GM12878 (cell line): ENCODE measurements around the gene NOCT. TPM values are rescaled to one million over a fixed set of nuclear protein-coding genes. Genes with fewer than 3 reads are reported as not detected.

ENCODE experiments used
- BACH1 ChIP-seq: fragments of 450-650 bp; IDR thresholded peaks from 2 replicates; pipeline ENCODE4 v1.6.1; 2017; ENCODE audit warnings: mild to moderate bottlenecking, borderline replicate concordance
- BHLHE40 ChIP-seq, 2 experiments: fragments of 450-650 bp in 1 of 2; IDR thresholded peaks; 2 replicates each; pipeline ENCODE4 v1.6.1; 2011 to 2017; ENCODE audit warnings: low read depth in 2 of 2, borderline replicate concordance in 1 of 2, improper control_type of control experiment in 1 of 2, low read length in 1 of 2, mild to moderate bottlenecking in 1 of 2
- CHD4 ChIP-seq: fragments of 200-600 bp; sonication (generic); IDR thresholded peaks from 2 replicates; pipeline ENCODE4 v1.6.1; 2016; ENCODE audit warnings: mild to moderate bottlenecking
- FOS ChIP-seq: IDR thresholded peaks from 3 replicates; pipeline ENCODE4 v1.6.1; 2011; ENCODE audit warnings: borderline replicate concordance; ENCODE audit not compliant: insufficient read length; ENCODE audit errors: extremely low read depth
- GATAD2B ChIP-seq: fragments of 450-650 bp; conservative IDR thresholded peaks from 2 replicates; pipeline ENCODE4 v1.6.1; 2017; ENCODE audit warnings: low read depth, mild to moderate bottlenecking, moderate library complexity
- POLR2A ChIP-seq: IDR thresholded peaks from 2 replicates; pipeline ENCODE4 v1.6.1; 2011; ENCODE audit warnings: low read depth, mild to moderate bottlenecking, low read length
- RELA ChIP-seq: fragments of 450-650 bp; IDR thresholded peaks from 2 replicates; pipeline ENCODE4 v1.8.0; 2014; ENCODE audit warnings: borderline replicate concordance; ENCODE audit not compliant: partially characterized antibody
- RFX5 ChIP-seq: IDR thresholded peaks from 2 replicates; pipeline ENCODE4 v1.6.1; 2011; ENCODE audit warnings: low read depth, low read length, improper control_type of control experiment
- SMAD1 ChIP-seq: fragments of 450-650 bp; IDR thresholded peaks from 2 replicates; pipeline ENCODE4 v1.6.1; 2018; ENCODE audit warnings: mild to moderate bottlenecking, low read depth; ENCODE audit not compliant: partially characterized antibody
- TCF3 ChIP-seq: IDR thresholded peaks from 2 replicates; pipeline ENCODE4 v1.6.1; 2012; ENCODE audit warnings: low read depth, mild to moderate bottlenecking, low read length, borderline replicate concordance; ENCODE audit not compliant: insufficient read depth
- ZNF384 ChIP-seq: IDR thresholded peaks from 2 replicates; pipeline ENCODE4 v1.6.1; 2012; ENCODE audit warnings: low read depth, mild to moderate bottlenecking, low read length, improper control_type of control experiment, borderline replicate concordance
- ZSCAN29 ChIP-seq: fragments of 450-650 bp; IDR thresholded peaks from 2 replicates; pipeline ENCODE4 v1.6.1; 2017; ENCODE audit warnings: mild to moderate bottlenecking, moderate library complexity
- polyA plus RNA-seq, 11 experiments: library from polyadenylated mRNA; depleted of rRNA in 4 of 11; unstranded in 6 of 11; stranded (reverse) in 5 of 11; fragments of >200 nt; fragmentation: Nextera tagmentation in 4 of 11; fragmentation: Illumina TruSeq in 1 of 11; extraction: Ambion mirVana in 4 of 11; extraction: Trizol in 1 of 11; gene quantifications; 1 replicate in 1 of 11; 2 replicates in 10 of 11; pipeline versions ENCODE4 v1.2.1 to v1.2.3, GENCODE V29; 2011 to 2016; ENCODE audit warnings: inconsistent platforms in 2 of 11, missing spikeins in 2 of 11, low read depth in 1 of 11
- total RNA-seq, 4 experiments: library from RNA; depleted of rRNA in 3 of 4; stranded (reverse); fragments of >200 nt in 3 of 4; fragmentation: Illumina TruSeq in 1 of 4; extraction: Trizol in 1 of 4; gene quantifications; 2 replicates each; pipeline versions ENCODE4 v1.2.1 to v1.2.3, GENCODE V29; 2013 to 2021
- TF ChIP-seq, protein P1 (sequence below): fragments of 450-650 bp; IDR thresholded peaks from 2 replicates; pipeline ENCODE4 v1.6.1; 2017; ENCODE audit warnings: mild to moderate bottlenecking, moderate library complexity
- TF ChIP-seq, protein P2 (sequence below): fragments of 450-650 bp; conservative IDR thresholded peaks from 2 replicates; pipeline ENCODE4 v1.6.1; 2017; ENCODE audit warnings: mild to moderate bottlenecking, moderate library complexity
- TF ChIP-seq, protein P3 (sequence below): fragments of 450-650 bp; IDR thresholded peaks from 2 replicates; pipeline ENCODE4 v1.6.1; 2018; ENCODE audit warnings: mild to moderate bottlenecking, low read depth, moderate library complexity; ENCODE audit not compliant: partially characterized antibody
- TF ChIP-seq, protein P4 (sequence below): fragments of 450-650 bp; IDR thresholded peaks from 2 replicates; pipeline ENCODE4 v1.6.1; 2017; ENCODE audit warnings: mild to moderate bottlenecking, moderate library complexity

Gene NOCT
- total and polyA plus RNA-seq, 10 of the 15 experiments (the other 5 are each of a cell fraction or from before 2014, with no cell fraction given), result 1.4 to 17.6 (median 8.1) TPM

DNA sequence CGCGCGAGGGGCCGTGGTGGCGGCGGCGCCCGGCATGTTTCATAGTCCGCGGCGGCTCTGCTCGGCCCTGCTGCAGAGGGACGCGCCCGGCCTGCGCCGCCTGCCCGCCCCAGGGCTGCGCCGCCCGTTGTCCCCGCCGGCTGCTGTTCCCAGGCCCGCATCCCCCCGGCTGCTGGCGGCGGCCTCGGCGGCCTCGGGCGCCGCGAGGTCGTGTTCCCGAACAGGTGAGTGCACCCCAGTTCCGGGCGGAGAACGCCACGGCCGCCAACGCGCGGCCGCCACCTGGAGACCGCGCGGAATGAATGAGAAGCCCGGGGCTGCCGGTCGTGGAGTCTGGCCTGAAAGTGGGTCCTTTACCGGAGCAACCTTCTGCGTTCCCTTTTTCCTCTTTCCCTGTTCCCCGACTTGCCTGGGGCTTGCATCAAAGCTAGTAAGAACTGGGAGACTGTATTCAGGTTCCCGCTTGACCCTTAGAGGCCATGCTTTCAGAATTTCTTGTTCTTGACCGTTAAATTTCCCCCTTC is 429 bp downstream of the NOCT start (continued):
- TF ChIP-seq, protein P1, sequence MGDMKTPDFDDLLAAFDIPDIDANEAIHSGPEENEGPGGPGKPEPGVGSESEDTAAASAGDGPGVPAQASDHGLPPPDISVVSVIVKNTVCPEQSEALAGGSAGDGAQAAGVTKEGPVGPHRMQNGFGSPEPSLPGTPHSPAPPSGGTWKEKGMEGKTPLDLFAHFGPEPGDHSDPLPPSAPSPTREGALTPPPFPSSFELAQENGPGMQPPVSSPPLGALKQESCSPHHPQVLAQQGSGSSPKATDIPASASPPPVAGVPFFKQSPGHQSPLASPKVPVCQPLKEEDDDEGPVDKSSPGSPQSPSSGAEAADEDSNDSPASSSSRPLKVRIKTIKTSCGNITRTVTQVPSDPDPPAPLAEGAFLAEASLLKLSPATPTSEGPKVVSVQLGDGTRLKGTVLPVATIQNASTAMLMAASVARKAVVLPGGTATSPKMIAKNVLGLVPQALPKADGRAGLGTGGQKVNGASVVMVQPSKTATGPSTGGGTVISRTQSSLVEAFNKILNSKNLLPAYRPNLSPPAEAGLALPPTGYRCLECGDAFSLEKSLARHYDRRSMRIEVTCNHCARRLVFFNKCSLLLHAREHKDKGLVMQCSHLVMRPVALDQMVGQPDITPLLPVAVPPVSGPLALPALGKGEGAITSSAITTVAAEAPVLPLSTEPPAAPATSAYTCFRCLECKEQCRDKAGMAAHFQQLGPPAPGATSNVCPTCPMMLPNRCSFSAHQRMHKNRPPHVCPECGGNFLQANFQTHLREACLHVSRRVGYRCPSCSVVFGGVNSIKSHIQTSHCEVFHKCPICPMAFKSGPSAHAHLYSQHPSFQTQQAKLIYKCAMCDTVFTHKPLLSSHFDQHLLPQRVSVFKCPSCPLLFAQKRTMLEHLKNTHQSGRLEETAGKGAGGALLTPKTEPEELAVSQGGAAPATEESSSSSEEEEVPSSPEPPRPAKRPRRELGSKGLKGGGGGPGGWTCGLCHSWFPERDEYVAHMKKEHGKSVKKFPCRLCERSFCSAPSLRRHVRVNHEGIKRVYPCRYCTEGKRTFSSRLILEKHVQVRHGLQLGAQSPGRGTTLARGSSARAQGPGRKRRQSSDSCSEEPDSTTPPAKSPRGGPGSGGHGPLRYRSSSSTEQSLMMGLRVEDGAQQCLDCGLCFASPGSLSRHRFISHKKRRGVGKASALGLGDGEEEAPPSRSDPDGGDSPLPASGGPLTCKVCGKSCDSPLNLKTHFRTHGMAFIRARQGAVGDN, result peak; percentile 84
- TF ChIP-seq, protein P2, sequence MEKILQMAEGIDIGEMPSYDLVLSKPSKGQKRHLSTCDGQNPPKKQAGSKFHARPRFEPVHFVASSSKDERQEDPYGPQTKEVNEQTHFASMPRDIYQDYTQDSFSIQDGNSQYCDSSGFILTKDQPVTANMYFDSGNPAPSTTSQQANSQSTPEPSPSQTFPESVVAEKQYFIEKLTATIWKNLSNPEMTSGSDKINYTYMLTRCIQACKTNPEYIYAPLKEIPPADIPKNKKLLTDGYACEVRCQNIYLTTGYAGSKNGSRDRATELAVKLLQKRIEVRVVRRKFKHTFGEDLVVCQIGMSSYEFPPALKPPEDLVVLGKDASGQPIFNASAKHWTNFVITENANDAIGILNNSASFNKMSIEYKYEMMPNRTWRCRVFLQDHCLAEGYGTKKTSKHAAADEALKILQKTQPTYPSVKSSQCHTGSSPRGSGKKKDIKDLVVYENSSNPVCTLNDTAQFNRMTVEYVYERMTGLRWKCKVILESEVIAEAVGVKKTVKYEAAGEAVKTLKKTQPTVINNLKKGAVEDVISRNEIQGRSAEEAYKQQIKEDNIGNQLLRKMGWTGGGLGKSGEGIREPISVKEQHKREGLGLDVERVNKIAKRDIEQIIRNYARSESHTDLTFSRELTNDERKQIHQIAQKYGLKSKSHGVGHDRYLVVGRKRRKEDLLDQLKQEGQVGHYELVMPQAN, result peak; percentile 85
- TF ChIP-seq CHD4 (no peak), RFX5 (no peak), FOS (no peak), SMAD1 (no peak), ZNF384 (no peak), RELA (no peak), POLR2A (no peak; the same call in 1 of the 2 replicates), ZSCAN29 (0 out of 2 replicates have a peak, but pooled peaks have one; percentile 46), BHLHE40 (IDR thresholded peaks at IDR 0.05; ENCODE audit: borderline replicate concordance in 1 of 2, low read depth in 2 of 2, low read length in 1 of 2) (no peak), GATAD2B (peak; percentile 98), BACH1 (peak; percentile 93), TCF3 (no peak)
- TF ChIP-seq, protein P3, sequence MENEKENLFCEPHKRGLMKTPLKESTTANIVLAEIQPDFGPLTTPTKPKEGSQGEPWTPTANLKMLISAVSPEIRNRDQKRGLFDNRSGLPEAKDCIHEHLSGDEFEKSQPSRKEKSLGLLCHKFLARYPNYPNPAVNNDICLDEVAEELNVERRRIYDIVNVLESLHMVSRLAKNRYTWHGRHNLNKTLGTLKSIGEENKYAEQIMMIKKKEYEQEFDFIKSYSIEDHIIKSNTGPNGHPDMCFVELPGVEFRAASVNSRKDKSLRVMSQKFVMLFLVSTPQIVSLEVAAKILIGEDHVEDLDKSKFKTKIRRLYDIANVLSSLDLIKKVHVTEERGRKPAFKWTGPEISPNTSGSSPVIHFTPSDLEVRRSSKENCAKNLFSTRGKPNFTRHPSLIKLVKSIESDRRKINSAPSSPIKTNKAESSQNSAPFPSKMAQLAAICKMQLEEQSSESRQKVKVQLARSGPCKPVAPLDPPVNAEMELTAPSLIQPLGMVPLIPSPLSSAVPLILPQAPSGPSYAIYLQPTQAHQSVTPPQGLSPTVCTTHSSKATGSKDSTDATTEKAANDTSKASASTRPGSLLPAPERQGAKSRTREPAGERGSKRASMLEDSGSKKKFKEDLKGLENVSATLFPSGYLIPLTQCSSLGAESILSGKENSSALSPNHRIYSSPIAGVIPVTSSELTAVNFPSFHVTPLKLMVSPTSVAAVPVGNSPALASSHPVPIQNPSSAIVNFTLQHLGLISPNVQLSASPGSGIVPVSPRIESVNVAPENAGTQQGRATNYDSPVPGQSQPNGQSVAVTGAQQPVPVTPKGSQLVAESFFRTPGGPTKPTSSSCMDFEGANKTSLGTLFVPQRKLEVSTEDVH, result no peak
- TF ChIP-seq, protein P4, sequence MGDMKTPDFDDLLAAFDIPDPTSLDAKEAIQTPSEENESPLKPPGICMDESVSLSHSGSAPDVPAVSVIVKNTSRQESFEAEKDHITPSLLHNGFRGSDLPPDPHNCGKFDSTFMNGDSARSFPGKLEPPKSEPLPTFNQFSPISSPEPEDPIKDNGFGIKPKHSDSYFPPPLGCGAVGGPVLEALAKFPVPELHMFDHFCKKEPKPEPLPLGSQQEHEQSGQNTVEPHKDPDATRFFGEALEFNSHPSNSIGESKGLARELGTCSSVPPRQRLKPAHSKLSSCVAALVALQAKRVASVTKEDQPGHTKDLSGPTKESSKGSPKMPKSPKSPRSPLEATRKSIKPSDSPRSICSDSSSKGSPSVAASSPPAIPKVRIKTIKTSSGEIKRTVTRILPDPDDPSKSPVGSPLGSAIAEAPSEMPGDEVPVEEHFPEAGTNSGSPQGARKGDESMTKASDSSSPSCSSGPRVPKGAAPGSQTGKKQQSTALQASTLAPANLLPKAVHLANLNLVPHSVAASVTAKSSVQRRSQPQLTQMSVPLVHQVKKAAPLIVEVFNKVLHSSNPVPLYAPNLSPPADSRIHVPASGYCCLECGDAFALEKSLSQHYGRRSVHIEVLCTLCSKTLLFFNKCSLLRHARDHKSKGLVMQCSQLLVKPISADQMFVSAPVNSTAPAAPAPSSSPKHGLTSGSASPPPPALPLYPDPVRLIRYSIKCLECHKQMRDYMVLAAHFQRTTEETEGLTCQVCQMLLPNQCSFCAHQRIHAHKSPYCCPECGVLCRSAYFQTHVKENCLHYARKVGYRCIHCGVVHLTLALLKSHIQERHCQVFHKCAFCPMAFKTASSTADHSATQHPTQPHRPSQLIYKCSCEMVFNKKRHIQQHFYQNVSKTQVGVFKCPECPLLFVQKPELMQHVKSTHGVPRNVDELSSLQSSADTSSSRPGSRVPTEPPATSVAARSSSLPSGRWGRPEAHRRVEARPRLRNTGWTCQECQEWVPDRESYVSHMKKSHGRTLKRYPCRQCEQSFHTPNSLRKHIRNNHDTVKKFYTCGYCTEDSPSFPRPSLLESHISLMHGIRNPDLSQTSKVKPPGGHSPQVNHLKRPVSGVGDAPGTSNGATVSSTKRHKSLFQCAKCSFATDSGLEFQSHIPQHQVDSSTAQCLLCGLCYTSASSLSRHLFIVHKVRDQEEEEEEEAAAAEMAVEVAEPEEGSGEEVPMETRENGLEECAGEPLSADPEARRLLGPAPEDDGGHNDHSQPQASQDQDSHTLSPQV, result peak; percentile 44; the same call in 1 of the 2 replicates
